H1 (cell line): Measurements from ENCODE around the gene RADIL. TPM values are rescaled to one million over a fixed set of nuclear protein-coding genes. Genes with fewer than 3 reads are reported as not detected.
A peak's percentile ranks its signal among the peaks of the same experiment; 100 is the strongest.

Source experiments
- CTCF ChIA-PET: fragments of 300-600 bp; sonication (Branson Sonifier 250); formaldehyde crosslinking; loops from one replicate; lab custom pipeline; 2021; ENCODE audit not compliant: partially characterized antibody; lab: Charles Lee
- POLR2A ChIA-PET: fragments of 300-600 bp; sonication (Branson Sonifier 250); formaldehyde crosslinking; loops from one replicate; lab custom pipeline; 2021; ENCODE audit warnings: inconsistent platforms; ENCODE audit not compliant: partially characterized antibody; lab: Charles Lee
- DNase-seq, 2 experiments: peaks; one replicate each; pipeline versions ENCODE4 v3.0.0 to v3.0.0-alpha.2; 2010 to 2022; ENCODE audit warnings: low spot score in 2 of 2, low read depth in 1 of 2, mixed read lengths in 1 of 2
- FAIRE-seq: peaks from 2 replicates; lab custom pipeline; 2011; peaks lifted over from hg19 to GRCh38; lab: Jason Lieb, UNC
- H2AFZ ChIP-seq: 2 replicates; pipeline ENCODE4 v1.8.1; 2012; ENCODE audit warnings: low read length, inconsistent platforms
- H2AK5ac ChIP-seq: 2 replicates; pipeline ENCODE4 v1.6.1; 2013; ENCODE audit warnings: low read depth, low read length
- H2BK120ac ChIP-seq: replicated peaks from 2 replicates; pipeline ENCODE3; 2013; ENCODE audit warnings: low read depth, low read length, inconsistent platforms
- H2BK12ac ChIP-seq: 2 replicates; pipeline ENCODE4 v1.6.1; 2013; ENCODE audit warnings: low read depth, low read length
- H2BK15ac ChIP-seq: 2 replicates; pipeline ENCODE4 v1.6.1; 2013; ENCODE audit warnings: low read length
- H2BK20ac ChIP-seq: 2 replicates; pipeline ENCODE4 v1.6.1; 2013; ENCODE audit warnings: low read length
- H2BK5ac ChIP-seq: 2 replicates; pipeline ENCODE4 v1.6.1; 2013; ENCODE audit warnings: low read depth, low read length
- H3K14ac ChIP-seq: 2 replicates; pipeline ENCODE4 v1.6.1; 2013; ENCODE audit warnings: inconsistent platforms; ENCODE audit not compliant: insufficient read length
- H3K18ac ChIP-seq: 2 replicates; pipeline ENCODE4 v1.6.1; 2013; ENCODE audit warnings: low read length; ENCODE audit errors: extremely low read depth
- H3K23ac ChIP-seq: 2 replicates; pipeline ENCODE4 v1.6.1; 2013; ENCODE audit warnings: inconsistent platforms; ENCODE audit not compliant: insufficient read length
- H3K23me2 ChIP-seq: 2 replicates; pipeline ENCODE4 v1.6.1; 2013; ENCODE audit warnings: low read depth, low read length
- H3K27ac ChIP-seq: 2 replicates; pipeline ENCODE4 v1.6.1; 2011; ENCODE audit warnings: low read depth, low read length, inconsistent platforms
- H3K27me3 ChIP-seq, 4 experiments: replicated peaks in 1 of 4; 1 replicate in 1 of 4; 2 replicates in 3 of 4; pipeline versions ENCODE4 v1.6.1 to v1.8.1; 2011 to 2013; ENCODE audit warnings: low read length in 3 of 4, mild to moderate bottlenecking in 3 of 4, inconsistent platforms in 2 of 4, mixed read lengths in 2 of 4, moderate library complexity in 1 of 4; ENCODE audit not compliant: control insufficient read depth in 3 of 4, insufficient read depth in 3 of 4; ENCODE audit errors: extremely low read depth in 1 of 4
- H3K36me3 ChIP-seq, 4 experiments: 2 replicates each; pipeline versions ENCODE4 v1.6.1 to v1.8.1; 2011 to 2013; ENCODE audit warnings: mild to moderate bottlenecking in 4 of 4, low read length in 3 of 4, moderate library complexity in 2 of 4, control low read depth in 1 of 4, inconsistent platforms in 1 of 4; ENCODE audit not compliant: insufficient read depth in 4 of 4, control insufficient read depth in 2 of 4
- H3K4ac ChIP-seq: replicated peaks from 2 replicates; pipeline ENCODE3; 2013; ENCODE audit warnings: low read length, low read depth, mixed read lengths, inconsistent platforms; ENCODE audit not compliant: insufficient read length
- H3K4me1 ChIP-seq, 4 experiments: replicated peaks in 1 of 4; 1 replicate in 1 of 4; 2 replicates in 3 of 4; pipeline versions ENCODE4 v1.6.1 to v1.8.1; 2011 to 2013; ENCODE audit warnings: low read length in 3 of 4, inconsistent platforms in 2 of 4, mixed read lengths in 1 of 4; ENCODE audit not compliant: insufficient read depth in 4 of 4, control insufficient read depth in 3 of 4
- H3K4me2 ChIP-seq, 2 experiments: 2 replicates each; pipeline versions ENCODE4 v1.6.1 to v1.8.1; 2011 to 2013; ENCODE audit warnings: low read depth in 2 of 2, low read length in 2 of 2, control low read depth in 1 of 2, inconsistent platforms in 1 of 2, mild to moderate bottlenecking in 1 of 2; ENCODE audit not compliant: insufficient read depth in 1 of 2
- H3K4me3 ChIP-seq, 4 experiments: fragments of 200-600, 300-600 bp in 1 of 4; sonication (generic), shearing (Covaris generic), sonication (Bioruptor Twin) in 1 of 4; 2 replicates each; pipeline versions ENCODE4 v1.5.1 to v1.8.1; 2011 to 2016; ENCODE audit warnings: low read length in 4 of 4, low read depth in 3 of 4, control low read depth in 2 of 4, inconsistent platforms in 2 of 4, mild to moderate bottlenecking in 2 of 4, mixed read lengths in 1 of 4, moderate library complexity in 1 of 4; ENCODE audit not compliant: insufficient read depth in 2 of 4; ENCODE audit errors: extremely low read depth in 1 of 4
- H3K56ac ChIP-seq: replicated peaks from 2 replicates; pipeline ENCODE3; 2013; ENCODE audit warnings: low read depth, mild to moderate bottlenecking, mixed read lengths, low read length, inconsistent platforms; ENCODE audit not compliant: insufficient read length
- H3K79me1 ChIP-seq: 2 replicates; pipeline ENCODE4 v1.6.1; 2013; ENCODE audit warnings: low read depth, low read length, control low read depth
- H3K79me2 ChIP-seq, 2 experiments: 2 replicates each; pipeline versions ENCODE4 v1.6.1 to v1.8.1; 2012 to 2013; ENCODE audit warnings: low read length in 2 of 2, mild to moderate bottlenecking in 2 of 2, inconsistent platforms in 1 of 2; ENCODE audit not compliant: insufficient read depth in 2 of 2, control insufficient read depth in 1 of 2
- H3K9ac ChIP-seq, 4 experiments: replicated peaks in 1 of 4; 1 replicate in 1 of 4; 2 replicates in 3 of 4; pipeline versions ENCODE4 v1.6.1 to v1.8.1; 2011 to 2013; ENCODE audit warnings: low read depth in 3 of 4, low read length in 3 of 4, control low read depth in 2 of 4, mild to moderate bottlenecking in 2 of 4, moderate library complexity in 2 of 4, inconsistent platforms in 1 of 4; ENCODE audit errors: extremely low read depth in 1 of 4
- H3K9me3 ChIP-seq, 2 experiments: 2 replicates each; pipeline versions ENCODE4 v1.6.1 to v1.8.1; 2012 to 2013; ENCODE audit warnings: mild to moderate bottlenecking in 2 of 2, moderate library complexity in 2 of 2, control low read depth in 1 of 2, inconsistent platforms in 1 of 2, low read depth in 1 of 2, low read length in 1 of 2, mixed read lengths in 1 of 2; ENCODE audit not compliant: insufficient read depth in 2 of 2
- H4K20me1 ChIP-seq, 2 experiments: replicated peaks in 1 of 2; 2 replicates each; pipeline versions ENCODE3 to v1.8.1; 2011 to 2013; ENCODE audit warnings: inconsistent platforms in 2 of 2, low read length in 2 of 2, mild to moderate bottlenecking in 1 of 2; ENCODE audit not compliant: insufficient read depth in 2 of 2, control insufficient read depth in 1 of 2
- H4K5ac ChIP-seq: 2 replicates; pipeline ENCODE4 v1.6.1; 2013; ENCODE audit warnings: low read length, low read depth, mixed read lengths, inconsistent platforms; ENCODE audit not compliant: insufficient read length
- H4K8ac ChIP-seq: 2 replicates; pipeline ENCODE4 v1.8.0; 2013; ENCODE audit warnings: mild to moderate bottlenecking, moderate library complexity, low read length, inconsistent platforms; ENCODE audit not compliant: insufficient read depth; ENCODE audit errors: extremely low read depth
- H4K91ac ChIP-seq: replicated peaks from 2 replicates; pipeline ENCODE3; 2013; ENCODE audit warnings: low read length, mixed read lengths, inconsistent platforms; ENCODE audit not compliant: insufficient read length
- EGR1 ChIP-seq: IDR thresholded peaks from 2 replicates; pipeline ENCODE4 v1.6.1; 2011; ENCODE audit warnings: low read depth, low read length, borderline replicate concordance
- EZH2 ChIP-seq: fragments of 200-600 bp; sonication (generic); IDR thresholded peaks from 2 replicates; pipeline ENCODE4 v1.7.1; 2012; ENCODE audit warnings: low read depth, mild to moderate bottlenecking, moderate library complexity, low read length, inconsistent platforms; ENCODE audit not compliant: severe bottlenecking
- PHF8 ChIP-seq: fragments of 200-600 bp; sonication (generic); conservative IDR thresholded peaks from 2 replicates; pipeline ENCODE4 v1.7.1; 2012; ENCODE audit warnings: low read depth, mild to moderate bottlenecking, inconsistent platforms, low read length, moderate library complexity
- RNF2 ChIP-seq: fragments of 200-900, 300-1000 bp; sonication (generic); IDR thresholded peaks from 2 replicates; pipeline ENCODE4 v1.7.1; 2016; ENCODE audit warnings: borderline replicate concordance, low read depth, mild to moderate bottlenecking, antibody characterized with exemption, low read length; ENCODE audit not compliant: poor library complexity, severe bottlenecking; ENCODE audit errors: missing control alignments
- SP1 ChIP-seq: IDR thresholded peaks from 2 replicates; pipeline ENCODE4 v1.6.1; 2011; ENCODE audit warnings: low read depth, low read length
- WGBS, 2 experiments: shearing (Covaris generic) in 1 of 2; methylation state at CpG; one replicate each; pipeline versions ENCODE4 v1.1.6 to v1.1.7; 2013 to 2015; ENCODE audit warnings: low lambda C conversion rate in 2 of 2, mixed read lengths in 2 of 2, inconsistent platforms in 1 of 2, low coverage in 1 of 2, missing lambda C conversion rate in 1 of 2; ENCODE audit not compliant: insufficient replicate concordance in 2 of 2, insufficient coverage in 1 of 2, insufficient read length in 1 of 2; ENCODE audit errors: extremely low coverage in 1 of 2, missing lambda C conversion rate in 1 of 2; 5-methylcytosine and 5-hydroxymethylcytosine counted together
- polyA plus RNA-seq, 7 experiments: library from polyadenylated mRNA; depleted of rRNA in 3 of 7; stranded (reverse) in 5 of 7; unstranded in 2 of 7; fragments of >200 nt in 5 of 7; fragments of 200-250 nt in 2 of 7; gene quantifications; 1 replicate in 5 of 7; 2 replicates in 1 of 7; 4 replicates in 1 of 7; pipeline versions ENCODE4 v1.2.1 to v1.2.3, GENCODE V29; 2011 to 2013; ENCODE audit warnings: missing spikeins in 2 of 7, mixed read lengths in 2 of 7
- total RNA-seq: library from RNA; stranded (reverse); fragmentation: NEBNext Ultra II Directional; extraction: Animal tissue kit (Norgen Biotek cat#: 25700); gene quantifications from 2 replicates; pipeline ENCODE4 v1.2.1, GENCODE V29; 2021
- TF ChIP-seq, protein P1 (sequence below), 3 experiments: IDR thresholded peaks; 1 replicate in 2 of 3; 2 replicates in 1 of 3; pipeline versions ENCODE4 v1.5.1 to v1.6.1; 2011; ENCODE audit warnings: low read length in 3 of 3, mild to moderate bottlenecking in 3 of 3, inconsistent platforms in 2 of 3, low read depth in 1 of 3, moderate library complexity in 1 of 3; ENCODE audit not compliant: insufficient read depth in 1 of 3; ENCODE audit errors: control extremely low read depth in 1 of 3

The RADIL gene
- total and polyA plus RNA-seq, 2 of the 8 experiments (the other 6 are each of a cell fraction or from before 2014, with no cell fraction given), result 5.0 to 5.4 TPM

DNA sequence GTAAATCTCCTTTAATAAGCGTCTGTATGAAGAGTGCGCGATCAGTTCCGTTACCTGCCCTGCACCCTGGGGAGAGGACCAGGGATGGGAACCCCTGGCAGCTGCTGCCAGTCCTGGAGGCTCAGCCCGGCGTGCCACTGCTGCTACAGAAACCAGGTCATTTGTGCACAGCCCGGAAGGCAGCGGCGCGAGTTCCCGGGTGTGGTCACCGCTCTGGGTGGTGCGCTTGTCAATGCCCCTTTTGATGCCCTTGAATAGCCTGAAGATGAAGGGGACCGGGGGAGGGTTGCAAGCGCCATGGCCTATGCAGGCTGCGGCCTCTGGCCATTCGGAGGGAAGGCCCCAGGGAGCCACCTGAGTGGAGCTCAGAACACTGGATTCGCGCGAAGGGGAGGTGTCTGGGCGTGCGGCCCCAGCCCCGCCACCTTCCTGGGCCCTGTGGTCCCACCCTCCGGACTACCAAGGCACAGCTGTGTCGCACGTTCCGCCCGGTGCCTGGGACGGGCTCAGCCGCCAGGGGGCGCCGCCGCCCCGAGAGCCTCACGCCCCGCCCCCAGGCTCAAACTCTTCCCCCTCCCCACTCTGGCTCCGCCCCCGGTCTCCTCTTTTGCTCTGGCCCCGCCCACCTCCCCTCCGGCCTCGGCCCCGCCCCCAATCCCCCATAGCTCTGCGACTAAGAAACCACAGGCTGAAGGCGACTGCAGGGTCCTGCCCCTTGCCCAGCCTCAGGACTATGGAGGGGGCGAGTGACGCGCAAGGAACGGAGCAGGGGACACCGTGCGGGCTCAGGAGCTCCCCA, 91.6 kb downstream of the RADIL start:
- no peak overlapping the region for H2BK5ac ChIP-seq
- DNase-seq (peak; percentile 83 to 99), FAIRE-seq (no peak)
- H3K4me1 ChIP-seq, result peaks cover 0 to 3% (median 1%) of the 10 kb centered on the region in 4 experiments; a peak in 4 of 7 replicates
- H3K23me2 ChIP-seq, result peaks cover 7% of the 10 kb centered on the region; the same call in 1 of the 2 replicates
- no peaks in the 10 kb centered on the region; a peak in 1 of 4 replicates for H3K9me3 ChIP-seq
- no peak overlapping the region for H3K4ac ChIP-seq
- H2BK120ac ChIP-seq, result no peak overlapping the region
- H3K56ac ChIP-seq, result no peak overlapping the region
- ChIA-PET POLR2A (interaction anchor here (1.1 to 2.0 kb wide), 6 partner anchors 9 to 168 kb away, joined by 3 to 11 read pairs (median 7); partner anchors contain the start of gene AP5Z1), CTCF (interaction anchor here (0.6 to 4.0 kb wide), 18 partner anchors 8 to 307 kb away, joined by 3 to 24 read pairs (median 4); partner anchors contain the start of genes AP5Z1 and RADIL)
- H4K20me1 ChIP-seq, result peaks cover 0 to 3% of the 10 kb centered on the region in 2 experiments
- no peaks in the 10 kb centered on the region for H3K79me2 ChIP-seq
- 40% methylated on average over 16 of the region's 50 CpGs; no CpG with 5 or more reads in 1 of the 2 experiments for whole genome bisulfite sequencing, 2 experiments
- 0 out of 2 replicates have a peak overlapping the region, but pooled peaks have one; percentile 27 for H3K27ac ChIP-seq
- no peak overlapping the region for H4K91ac ChIP-seq
- no peaks in the 10 kb centered on the region for H3K79me1 ChIP-seq
- H3K18ac ChIP-seq, result peak overlapping the region; percentile 7; the same call in 1 of the 2 replicates
- no peak overlapping the region for H3K23ac ChIP-seq
- no peak overlapping the region for H2BK12ac ChIP-seq
- H4K8ac ChIP-seq, result peak overlapping the region; percentile 96
- no peaks in the 10 kb centered on the region for H3K27me3 ChIP-seq
- H3K14ac ChIP-seq, result no peak overlapping the region
- peak overlapping the region in 2 of 4 experiments; percentile 29 to 39; a peak in 3 of 7 replicates for H3K9ac ChIP-seq
- H2AFZ ChIP-seq, result peak overlapping the region; percentile 37; the same call in 1 of the 2 replicates
- H2BK15ac ChIP-seq, result no peak overlapping the region
- H3K36me3 ChIP-seq, result peaks cover 3 to 25% (median 5%) of the 10 kb centered on the region in 4 experiments; a peak in 5 of 8 replicates
- H3K4me3 ChIP-seq, result peak overlapping the region; percentile 46 to 71 (median 52)
- no peak overlapping the region for H2AK5ac ChIP-seq
- peak overlapping the region; percentile 92 to 96 for H3K4me2 ChIP-seq
- no peak overlapping the region for H2BK20ac ChIP-seq
- no peak overlapping the region for H4K5ac ChIP-seq
- TF ChIP-seq SP1 (peak; percentile 25; the same call in 1 of the 2 replicates), EZH2 (no peak), EGR1 (no peak), RNF2 (no peak), PHF8 (no peak)
- TF ChIP-seq, protein P1, sequence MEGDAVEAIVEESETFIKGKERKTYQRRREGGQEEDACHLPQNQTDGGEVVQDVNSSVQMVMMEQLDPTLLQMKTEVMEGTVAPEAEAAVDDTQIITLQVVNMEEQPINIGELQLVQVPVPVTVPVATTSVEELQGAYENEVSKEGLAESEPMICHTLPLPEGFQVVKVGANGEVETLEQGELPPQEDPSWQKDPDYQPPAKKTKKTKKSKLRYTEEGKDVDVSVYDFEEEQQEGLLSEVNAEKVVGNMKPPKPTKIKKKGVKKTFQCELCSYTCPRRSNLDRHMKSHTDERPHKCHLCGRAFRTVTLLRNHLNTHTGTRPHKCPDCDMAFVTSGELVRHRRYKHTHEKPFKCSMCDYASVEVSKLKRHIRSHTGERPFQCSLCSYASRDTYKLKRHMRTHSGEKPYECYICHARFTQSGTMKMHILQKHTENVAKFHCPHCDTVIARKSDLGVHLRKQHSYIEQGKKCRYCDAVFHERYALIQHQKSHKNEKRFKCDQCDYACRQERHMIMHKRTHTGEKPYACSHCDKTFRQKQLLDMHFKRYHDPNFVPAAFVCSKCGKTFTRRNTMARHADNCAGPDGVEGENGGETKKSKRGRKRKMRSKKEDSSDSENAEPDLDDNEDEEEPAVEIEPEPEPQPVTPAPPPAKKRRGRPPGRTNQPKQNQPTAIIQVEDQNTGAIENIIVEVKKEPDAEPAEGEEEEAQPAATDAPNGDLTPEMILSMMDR (IDR thresholded peaks at IDR 0.05; ENCODE audit: control extremely low read depth in 1 of 3, insufficient read depth in 1 of 3, low read depth in 1 of 3, low read length in 3 of 3), result peak in 2 of 3 experiments; percentile 79 to 83; a peak in 3 of 4 replicates
